Activated naive CD8-positive, alpha-beta T cell treated with anti-CD3 and anti-CD28 coated beads, Interleukin-2, amount 50 U/mL, for 16 hours (primary cell): ENCODE results near the gene UVRAG.

Source experiments
- DNase-seq: peaks from one replicate; pipeline ENCODE4 v3.0.0-alpha.2; 2020; ENCODE audit warnings: low read depth, low spot score

Gene UVRAG

DNA sequence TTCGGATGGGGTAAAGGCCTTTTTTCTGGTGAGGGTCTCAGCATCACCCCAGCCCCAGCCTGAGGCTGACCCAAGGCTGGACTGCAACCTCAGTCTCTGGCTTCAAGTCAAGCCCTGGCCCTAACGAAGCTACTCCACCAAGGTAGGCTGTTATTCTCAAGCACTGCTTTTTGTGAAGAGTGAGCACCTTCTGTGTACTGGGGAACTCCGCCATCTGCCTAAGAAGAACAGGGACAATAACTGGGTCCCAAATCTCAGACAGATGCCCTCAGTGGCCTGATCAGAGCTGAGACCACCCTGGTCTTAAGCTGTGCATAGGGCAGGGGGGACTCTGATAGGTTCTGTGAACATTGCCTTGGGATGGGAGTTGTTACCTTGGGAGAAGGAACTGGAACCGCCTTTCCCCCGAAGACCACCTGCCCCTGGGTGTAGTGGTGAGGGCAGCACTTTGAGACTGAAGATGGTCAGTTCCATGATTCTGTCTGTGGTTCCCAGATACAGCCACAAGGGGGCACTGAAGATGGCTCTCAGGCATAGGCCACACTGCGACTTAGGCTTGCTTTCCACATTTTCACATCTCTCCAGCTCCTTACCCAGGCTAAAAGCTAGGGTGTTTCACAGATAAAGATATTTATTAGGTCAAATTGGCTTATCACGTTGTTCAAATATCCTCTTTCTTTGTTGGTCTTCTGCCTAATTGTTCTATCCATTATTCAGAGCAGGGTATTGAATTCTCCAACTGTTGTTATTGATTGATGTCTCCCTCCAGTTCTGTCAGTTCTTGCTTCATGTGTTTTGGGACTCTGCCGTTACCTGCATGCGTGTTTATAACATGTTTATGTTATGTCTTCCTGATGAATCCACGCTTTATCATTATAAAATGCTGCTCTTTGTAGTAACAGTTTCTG is 11.8 kb upstream of the UVRAG start:
- peak; percentile 27 for DNase-seq

DNA sequence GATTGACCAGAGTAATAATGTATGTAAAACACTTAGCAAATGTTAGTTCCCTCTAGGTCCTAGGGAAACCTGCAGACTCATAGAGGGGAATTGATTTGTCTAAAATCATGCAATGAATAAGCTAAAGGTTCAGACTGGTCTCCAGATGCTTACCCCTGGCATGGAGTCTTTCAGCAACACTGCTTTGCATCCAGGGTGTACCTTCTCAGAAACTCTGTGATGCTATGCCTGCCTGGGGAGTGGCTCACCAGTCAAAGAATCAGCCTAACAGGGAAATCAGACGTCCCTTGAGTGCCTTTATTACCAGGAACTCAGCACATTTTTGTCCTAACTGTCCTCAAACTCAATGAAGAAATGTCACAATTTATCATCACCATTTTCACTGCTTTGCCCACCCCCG is 5.9 kb upstream of the UVRAG start:
- no peak for DNase-seq

DNA sequence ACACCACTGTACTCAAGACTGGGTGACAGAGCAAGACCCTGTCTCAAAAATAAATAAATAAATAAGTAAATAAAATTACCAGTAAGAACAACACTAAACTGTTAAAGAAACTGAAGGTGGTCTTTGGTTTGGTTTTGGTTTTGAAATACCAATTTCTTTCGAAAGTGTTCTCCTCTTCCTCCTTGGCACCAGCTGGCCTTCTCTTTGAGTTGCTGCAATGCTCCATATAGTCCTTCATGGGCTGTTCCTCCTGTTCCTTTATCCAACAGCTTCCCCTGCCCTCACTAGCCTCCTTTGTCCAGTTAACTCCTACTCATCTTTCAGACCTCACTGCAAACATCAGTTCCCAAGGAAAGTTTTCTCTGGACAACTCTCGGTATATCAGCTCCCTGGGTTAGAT is 5.0 kb upstream of the UVRAG start:
- no peak for DNase-seq

DNA sequence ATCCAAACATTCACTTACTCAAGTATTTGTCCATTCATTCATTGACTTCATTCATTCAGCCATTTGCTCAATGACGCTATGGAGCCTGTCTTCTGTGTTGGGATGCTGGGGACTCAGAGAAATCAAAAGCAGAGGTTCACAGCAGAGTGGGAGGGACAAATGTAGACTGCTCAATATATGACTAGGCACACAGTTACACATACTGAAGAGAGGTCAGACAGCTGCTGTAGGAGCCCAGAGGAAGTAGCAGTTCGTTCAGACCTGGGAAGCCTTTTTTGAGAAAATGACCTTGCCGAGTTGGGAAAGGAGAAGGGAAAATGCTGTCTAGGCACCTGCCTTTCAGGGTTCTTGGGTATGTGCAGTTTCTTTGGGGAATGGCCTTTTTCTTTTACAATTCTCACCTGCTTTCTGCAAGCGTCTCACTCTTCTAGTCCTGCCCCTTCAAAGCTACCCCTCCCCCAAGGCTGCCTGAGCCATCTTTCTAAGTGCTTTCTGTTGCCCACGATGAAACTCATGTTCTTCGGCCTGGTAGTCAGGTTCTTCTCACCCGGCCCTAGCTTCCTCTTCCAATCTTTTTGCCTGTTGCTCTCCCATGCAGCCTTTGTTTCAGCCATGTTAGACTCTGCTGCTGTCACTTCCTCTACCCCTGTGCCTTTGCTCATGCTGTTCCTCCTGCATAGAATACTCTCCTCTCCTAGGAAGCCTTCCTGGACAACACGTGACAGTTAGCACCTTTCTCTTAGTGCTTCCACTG is 4.2 kb upstream of the UVRAG start:
- no peak for DNase-seq

DNA sequence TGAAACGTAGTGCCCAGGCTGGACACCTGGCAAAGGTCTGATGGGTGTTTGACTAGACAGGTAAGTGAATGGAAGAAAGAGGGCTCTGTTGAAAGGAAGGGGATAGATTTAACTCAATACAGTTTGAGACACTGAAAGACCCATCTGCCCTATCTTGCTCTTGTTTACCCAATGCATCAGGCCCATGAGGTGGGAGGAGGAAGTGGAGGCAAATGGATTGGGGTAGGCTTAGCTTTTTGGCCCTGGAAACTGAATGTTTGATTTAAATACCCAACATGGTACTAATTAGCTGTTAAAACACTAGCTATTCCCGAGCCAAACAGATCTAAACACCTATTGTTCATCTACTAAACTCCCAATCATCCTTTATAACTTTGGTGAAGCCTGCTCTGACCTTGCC is 3.5 kb upstream of the UVRAG start:
- DNase-seq: no peak

- no peak for DNase-seq
These were observed 2.4 kb upstream of the UVRAG start for GRCh38 chr11:75812542-75813040.

GRCh38 chr11:75813124-75813523 is 1.9 kb upstream of the UVRAG start:
- no peak for DNase-seq

- DNase-seq: no peak
These were observed 1.4 kb upstream of the UVRAG start for GRCh38 chr11:75813622-75814039.

DNA sequence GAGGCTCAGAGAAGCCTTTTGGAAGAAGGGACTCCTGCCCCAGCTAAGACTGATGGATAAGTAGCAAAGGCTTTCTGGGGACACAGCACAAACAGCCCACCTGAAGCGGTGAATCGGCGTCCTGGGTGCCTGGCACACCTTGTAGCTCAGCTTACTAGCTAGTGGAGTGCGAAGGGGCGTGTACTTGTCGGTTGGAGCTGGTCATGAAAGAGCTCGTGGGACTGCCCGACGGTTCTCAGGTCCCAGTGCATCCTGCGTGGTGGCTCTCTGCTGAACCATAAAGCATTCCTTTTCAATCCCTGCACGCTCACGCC is 690 bp upstream of the UVRAG start:
- DNase-seq: no peak

- no peak for DNase-seq
These were observed 547 bp downstream of the UVRAG start for GRCh38 chr11:75815345-75816168.

DNA sequence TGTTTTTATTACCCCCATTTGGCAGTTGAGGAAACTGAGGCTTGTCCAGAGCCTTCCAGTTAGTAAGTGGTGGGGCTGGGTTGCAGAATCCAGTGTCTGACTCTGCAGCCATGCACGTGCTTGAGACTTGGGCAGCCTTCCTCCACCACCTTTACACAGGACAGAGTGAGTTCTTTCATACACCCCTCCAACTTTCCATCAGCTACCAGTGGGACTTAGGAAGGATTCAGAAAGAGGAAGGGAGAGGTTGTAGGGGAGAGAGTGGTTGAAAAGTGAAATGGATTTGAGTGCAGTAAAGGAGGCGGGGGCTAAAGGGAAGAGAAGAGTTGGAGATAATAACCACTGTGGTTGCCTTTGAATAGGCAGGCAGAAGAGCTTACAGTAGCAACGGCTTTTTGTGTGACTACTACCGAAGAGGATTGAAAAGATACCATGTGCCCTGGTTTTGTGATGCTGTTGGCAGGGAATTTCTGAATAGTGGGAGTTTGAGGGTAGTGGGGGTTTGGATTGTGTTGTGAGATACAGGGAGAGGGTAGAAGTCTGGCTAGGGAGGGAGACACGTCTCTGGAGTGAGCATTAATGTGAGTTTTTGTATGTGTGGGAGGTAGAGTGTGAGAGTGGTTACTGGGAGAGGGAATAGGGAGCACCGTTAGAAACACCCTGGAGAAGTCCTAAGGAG is 1.7 kb downstream of the UVRAG start:
- DNase-seq: no peak

GRCh38 chr11:75820645-75821044 is 5.6 kb downstream of the UVRAG start:
- no peak for DNase-seq

GRCh38 chr11:75821202-75821601 is 6.2 kb downstream of the UVRAG start:
- DNase-seq: no peak

GRCh38 chr11:75822541-75822940 is 7.5 kb downstream of the UVRAG start:
- no peak for DNase-seq

GRCh38 chr11:75823415-75823814 is 8.4 kb downstream of the UVRAG start:
- DNase-seq: no peak

- DNase-seq: no peak
These were observed 8.9 kb downstream of the UVRAG start for GRCh38 chr11:75823946-75824345.

DNA sequence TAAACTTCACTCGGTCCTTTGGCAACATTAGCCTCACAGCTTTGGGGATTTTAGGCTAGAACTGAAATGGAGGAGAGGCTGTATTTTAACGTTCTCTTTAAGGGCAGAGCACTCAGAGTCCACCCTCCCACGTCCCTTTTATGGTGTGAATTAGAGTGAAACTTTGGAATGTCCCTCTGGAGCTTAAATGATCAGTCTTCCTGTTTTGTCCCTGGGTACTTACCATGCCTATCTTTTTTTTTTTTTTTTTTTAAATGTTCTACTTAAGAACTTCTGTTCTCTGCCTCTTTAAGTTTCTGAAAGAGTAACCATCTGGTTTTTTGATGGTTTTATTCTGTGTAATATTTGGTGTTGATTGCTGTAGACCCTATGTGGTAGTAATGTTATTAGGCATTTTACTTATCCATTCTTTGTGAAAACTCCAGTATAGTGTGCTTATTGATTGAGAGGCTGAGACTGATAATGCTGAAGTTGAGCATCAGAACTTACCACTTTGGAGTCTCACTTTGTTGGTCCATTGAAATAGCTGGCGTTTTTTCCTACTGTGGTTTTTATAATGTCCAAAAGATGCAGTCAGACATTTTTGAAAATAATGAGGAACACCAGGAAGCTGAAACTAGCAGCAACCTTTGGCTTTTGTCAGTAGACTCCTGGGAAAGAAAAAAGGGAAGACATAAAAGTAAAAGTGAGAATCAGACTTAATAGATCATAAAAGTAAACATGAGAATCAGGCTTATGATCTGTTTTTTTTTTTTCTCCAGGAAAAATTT is 11.6 kb downstream of the UVRAG start:
- no peak for DNase-seq

DNA sequence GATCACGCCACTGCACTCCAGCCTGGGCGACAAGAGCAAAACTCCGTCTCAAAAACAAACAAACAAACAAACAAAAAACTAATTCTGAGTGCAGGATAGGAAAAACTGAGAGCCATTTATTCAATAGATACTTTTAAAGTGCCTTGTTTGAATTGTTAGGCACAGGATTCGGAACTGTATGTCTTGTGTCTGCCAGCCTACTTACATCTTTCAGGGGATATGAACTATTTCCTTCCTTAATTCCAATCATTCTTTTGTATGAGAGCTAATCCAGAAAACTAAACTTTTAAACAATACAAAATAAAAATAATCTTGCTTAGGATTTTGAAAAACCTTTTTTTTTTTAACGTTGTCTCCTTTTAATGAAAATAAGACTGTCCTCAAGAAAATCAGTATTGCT is 12.6 kb downstream of the UVRAG start:
- DNase-seq: no peak

DNA sequence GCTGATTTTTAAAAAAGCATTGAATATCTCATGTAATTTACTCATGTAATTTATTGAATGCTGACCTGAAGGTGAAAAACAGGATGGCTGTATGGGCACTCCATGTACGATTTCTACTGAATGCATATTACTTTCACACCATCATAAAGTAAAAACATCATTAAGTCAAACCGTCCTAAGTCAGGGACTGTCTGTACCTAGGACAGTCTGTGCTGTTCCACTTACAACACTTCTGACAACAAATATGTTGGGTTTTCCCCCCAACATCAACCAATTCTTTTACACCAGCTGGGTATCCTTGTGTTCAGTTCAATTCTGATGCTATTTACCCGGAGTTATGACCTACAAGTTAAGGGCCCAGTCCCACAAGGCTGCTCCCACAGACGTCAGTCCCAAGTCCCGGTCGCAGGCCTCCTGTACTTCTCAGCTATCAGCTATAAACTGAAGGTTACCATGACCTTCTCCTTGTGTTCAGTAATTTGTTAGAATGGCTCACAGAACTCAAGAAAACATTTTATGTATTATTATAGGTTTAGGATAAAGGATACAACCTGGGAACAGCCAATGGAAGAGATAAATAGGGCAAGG is 17.0 kb downstream of the UVRAG start:
- no peak for DNase-seq

DNA sequence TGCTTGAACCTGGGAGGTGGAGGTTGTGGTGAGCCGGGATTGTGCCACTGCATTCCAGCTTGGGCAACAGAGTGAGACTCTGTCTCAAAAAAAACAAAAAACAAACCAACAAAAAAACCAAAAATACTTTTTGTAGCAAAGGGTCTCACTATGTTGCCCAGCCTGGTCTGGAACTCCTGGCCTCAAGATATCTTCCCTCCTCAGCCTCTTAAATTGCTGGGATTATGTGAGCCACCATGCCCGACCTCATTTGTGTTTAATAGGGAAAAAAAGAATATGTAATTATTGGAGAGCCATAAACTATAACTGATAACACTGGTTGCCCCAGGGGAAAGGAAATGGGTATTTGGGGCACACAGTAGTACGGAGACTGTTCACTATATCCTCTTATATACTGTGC is 19.7 kb downstream of the UVRAG start:
- DNase-seq: no peak
